Testis (tissue), 2 donors: ENCODE results near the gene PTPN13.

Experiments
- POLR2A ChIP-seq: fragments of 450-650 bp; IDR thresholded peaks from one replicate; pipeline ENCODE4 v1.6.1; 2017; ENCODE audit warnings: antibody characterized with exemption, mild to moderate bottlenecking, moderate library complexity
- TF ChIP-seq, protein P1 (sequence below), 3 experiments: fragments of 450-650 bp in 2 of 3; fragments of 200-600 bp in 1 of 3; sonication (generic) in 1 of 3; IDR thresholded peaks; one replicate each; pipeline ENCODE4 v1.5.1; 2016 to 2019; ENCODE audit warnings: antibody characterized with exemption in 3 of 3, mild to moderate bottlenecking in 2 of 3, moderate library complexity in 1 of 3

DNA sequence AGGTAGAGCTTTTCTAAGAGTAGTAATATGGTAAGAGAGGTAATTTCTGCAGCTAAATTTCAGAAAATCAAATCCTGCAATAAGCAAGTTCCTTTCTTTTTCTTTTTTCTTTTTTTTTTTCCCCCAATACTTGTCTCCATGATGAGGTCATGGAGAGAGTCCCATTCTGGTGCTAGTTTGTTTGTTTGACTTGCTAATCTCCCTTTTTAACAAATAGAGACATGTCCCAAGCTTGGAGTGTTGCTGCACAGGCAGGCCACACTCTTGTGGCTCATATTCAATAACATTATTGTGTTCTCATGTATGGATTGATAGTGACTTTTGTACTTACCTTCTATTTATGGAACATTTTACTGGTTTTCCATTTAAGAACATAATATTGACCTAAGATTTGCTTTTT lies 25.5 kb downstream of the PTPN13 start:
- TF ChIP-seq, protein P1, sequence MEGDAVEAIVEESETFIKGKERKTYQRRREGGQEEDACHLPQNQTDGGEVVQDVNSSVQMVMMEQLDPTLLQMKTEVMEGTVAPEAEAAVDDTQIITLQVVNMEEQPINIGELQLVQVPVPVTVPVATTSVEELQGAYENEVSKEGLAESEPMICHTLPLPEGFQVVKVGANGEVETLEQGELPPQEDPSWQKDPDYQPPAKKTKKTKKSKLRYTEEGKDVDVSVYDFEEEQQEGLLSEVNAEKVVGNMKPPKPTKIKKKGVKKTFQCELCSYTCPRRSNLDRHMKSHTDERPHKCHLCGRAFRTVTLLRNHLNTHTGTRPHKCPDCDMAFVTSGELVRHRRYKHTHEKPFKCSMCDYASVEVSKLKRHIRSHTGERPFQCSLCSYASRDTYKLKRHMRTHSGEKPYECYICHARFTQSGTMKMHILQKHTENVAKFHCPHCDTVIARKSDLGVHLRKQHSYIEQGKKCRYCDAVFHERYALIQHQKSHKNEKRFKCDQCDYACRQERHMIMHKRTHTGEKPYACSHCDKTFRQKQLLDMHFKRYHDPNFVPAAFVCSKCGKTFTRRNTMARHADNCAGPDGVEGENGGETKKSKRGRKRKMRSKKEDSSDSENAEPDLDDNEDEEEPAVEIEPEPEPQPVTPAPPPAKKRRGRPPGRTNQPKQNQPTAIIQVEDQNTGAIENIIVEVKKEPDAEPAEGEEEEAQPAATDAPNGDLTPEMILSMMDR (IDR thresholded peaks at IDR 0.05), result no peak
- TF ChIP-seq POLR2A, result no peak
